ENCODE data around the gene FAM222A. TPM values are rescaled to one million over a fixed set of nuclear protein-coding genes. Genes with fewer than 3 reads are reported as not detected.

FAM222A gene
- total RNA-seq, 1 donor from 2014 or later = 1.5 TPM

GRCh38 chr12:109730306-109731145 lies 16.9 kb downstream of the FAM222A start:
- Mint-ChIP-seq H3K4me1 (ENCODE audit: unreplicated experiment) (peaks cover 14% of the 10 kb centered on the region), H3K9me3 (ENCODE audit: unreplicated experiment) (no peaks in the 10 kb centered on the region), H3K27ac (ENCODE audit: unreplicated experiment) (no peak overlapping the region), H3K27me3 (ENCODE audit: unreplicated experiment) (peaks cover 10% of the 10 kb centered on the region), H3K4me3 (ENCODE audit: unreplicated experiment) (no peak overlapping the region), H3K36me3 (ENCODE audit: unreplicated experiment) (no peaks in the 10 kb centered on the region)
- no peak for DNase-seq (ENCODE audit: extremely low spot score, unreplicated experiment)
- TF ChIP-seq, protein P1, sequence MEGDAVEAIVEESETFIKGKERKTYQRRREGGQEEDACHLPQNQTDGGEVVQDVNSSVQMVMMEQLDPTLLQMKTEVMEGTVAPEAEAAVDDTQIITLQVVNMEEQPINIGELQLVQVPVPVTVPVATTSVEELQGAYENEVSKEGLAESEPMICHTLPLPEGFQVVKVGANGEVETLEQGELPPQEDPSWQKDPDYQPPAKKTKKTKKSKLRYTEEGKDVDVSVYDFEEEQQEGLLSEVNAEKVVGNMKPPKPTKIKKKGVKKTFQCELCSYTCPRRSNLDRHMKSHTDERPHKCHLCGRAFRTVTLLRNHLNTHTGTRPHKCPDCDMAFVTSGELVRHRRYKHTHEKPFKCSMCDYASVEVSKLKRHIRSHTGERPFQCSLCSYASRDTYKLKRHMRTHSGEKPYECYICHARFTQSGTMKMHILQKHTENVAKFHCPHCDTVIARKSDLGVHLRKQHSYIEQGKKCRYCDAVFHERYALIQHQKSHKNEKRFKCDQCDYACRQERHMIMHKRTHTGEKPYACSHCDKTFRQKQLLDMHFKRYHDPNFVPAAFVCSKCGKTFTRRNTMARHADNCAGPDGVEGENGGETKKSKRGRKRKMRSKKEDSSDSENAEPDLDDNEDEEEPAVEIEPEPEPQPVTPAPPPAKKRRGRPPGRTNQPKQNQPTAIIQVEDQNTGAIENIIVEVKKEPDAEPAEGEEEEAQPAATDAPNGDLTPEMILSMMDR (IDR thresholded peaks at IDR 0.05) = no peak

DNA sequence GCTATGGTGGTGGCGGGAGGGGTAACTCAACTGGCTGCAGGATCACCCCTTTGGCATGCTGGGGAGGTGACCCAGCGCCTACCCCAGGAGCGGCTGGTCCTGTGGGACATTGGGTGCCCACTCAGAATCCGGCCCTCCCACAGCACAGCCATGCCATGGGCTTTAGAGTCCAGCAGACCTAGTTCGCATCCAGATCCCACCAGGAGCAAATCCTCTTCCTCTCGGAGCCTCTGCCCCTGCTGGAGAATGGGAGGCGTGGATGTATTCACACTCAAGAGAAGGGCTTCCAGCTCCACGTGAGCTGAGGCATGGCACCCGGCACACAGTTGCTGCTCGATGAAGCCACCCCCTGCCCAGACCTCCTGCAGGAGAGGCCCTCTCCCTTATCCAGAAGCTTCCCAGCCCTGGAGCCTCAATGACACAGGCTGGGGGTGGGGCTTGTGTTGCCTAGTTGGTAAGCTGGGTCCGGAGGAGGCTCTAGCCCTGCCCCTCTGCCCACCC lies 17.7 kb downstream of the FAM222A start:
- no peak for DNase-seq (ENCODE audit: extremely low spot score, unreplicated experiment)
- Mint-ChIP-seq H3K4me1 (ENCODE audit: unreplicated experiment) (peaks cover 14% of the 10 kb centered on the region), H3K36me3 (ENCODE audit: unreplicated experiment) (no peaks in the 10 kb centered on the region)

GRCh38 chr12:109731806-109732205 lies 18.2 kb downstream of the FAM222A start:
- Mint-ChIP-seq H3K4me3 (ENCODE audit: unreplicated experiment) (no peak overlapping the region), H3K9me3 (ENCODE audit: unreplicated experiment) (no peaks in the 10 kb centered on the region), H3K36me3 (ENCODE audit: unreplicated experiment) (no peaks in the 10 kb centered on the region), H3K4me1 (ENCODE audit: unreplicated experiment) (peaks cover 14% of the 10 kb centered on the region), H3K27me3 (ENCODE audit: unreplicated experiment) (peaks cover 11% of the 10 kb centered on the region), H3K27ac (ENCODE audit: unreplicated experiment) (no peak overlapping the region)
- TF ChIP-seq, protein P1 (IDR thresholded peaks at IDR 0.05) = no peak
- DNase-seq (ENCODE audit: extremely low spot score, unreplicated experiment) = no peak

More for the DNA sequence above, 17.7 kb downstream of the FAM222A start:
- no peak overlapping the region for H3K4me3 Mint-ChIP-seq (ENCODE audit: unreplicated experiment)
- H3K9me3 Mint-ChIP-seq (ENCODE audit: unreplicated experiment) = no peaks in the 10 kb centered on the region
- TF ChIP-seq, protein P1 (IDR thresholded peaks at IDR 0.05) = no peak
- no peak overlapping the region for H3K27ac Mint-ChIP-seq (ENCODE audit: unreplicated experiment)
- H3K27me3 Mint-ChIP-seq (ENCODE audit: unreplicated experiment) = peaks cover 11% of the 10 kb centered on the region

DNA sequence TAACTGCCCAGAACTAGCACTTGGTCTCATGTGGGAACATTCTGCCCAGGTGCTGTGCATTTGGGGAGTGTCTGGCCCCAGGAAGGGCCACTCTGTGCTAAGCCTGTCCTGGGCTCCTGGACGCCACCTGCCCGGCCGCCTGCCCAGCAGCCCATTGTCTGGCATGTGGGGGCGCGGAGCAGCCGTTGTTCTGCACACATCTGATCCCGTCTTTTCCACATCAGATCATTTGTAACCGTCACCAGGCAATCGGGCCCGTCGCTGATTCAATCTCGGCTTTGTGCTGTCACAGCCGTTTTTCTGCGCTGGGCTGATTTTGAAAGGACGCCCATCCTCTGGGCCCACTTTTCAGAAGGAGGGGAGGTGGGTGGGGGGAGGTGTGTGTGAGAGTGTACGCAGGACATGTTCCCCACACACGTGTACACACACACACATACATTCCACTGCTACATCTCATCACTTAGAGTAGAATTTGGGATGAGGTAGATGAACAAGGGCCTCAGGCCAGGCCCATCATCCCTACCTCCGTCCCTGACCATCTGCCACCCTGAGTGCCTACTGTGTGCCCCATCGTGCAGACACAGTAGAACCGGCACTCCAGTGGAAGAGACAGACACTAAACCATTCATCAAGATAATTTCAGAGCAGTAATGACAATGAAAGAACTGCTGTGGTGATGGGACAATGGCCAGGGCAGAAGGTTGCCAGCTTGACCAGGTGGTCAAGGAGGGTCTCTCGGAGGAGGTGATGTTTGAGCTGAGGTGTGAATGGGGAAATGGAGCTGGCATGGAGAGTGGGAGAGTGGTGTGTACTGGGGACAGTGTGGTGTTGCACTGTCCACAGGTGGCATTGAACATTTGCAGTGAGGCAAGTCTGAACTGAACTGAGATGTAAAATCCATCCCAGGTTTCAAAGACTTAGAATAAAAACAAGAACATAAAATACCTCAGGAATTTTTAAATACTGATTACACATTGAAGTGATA lies 19.0 kb downstream of the FAM222A start:
- Mint-ChIP-seq H3K27me3 (ENCODE audit: unreplicated experiment) (peaks cover 11% of the 10 kb centered on the region), H3K4me1 (ENCODE audit: unreplicated experiment) (peaks cover 12% of the 10 kb centered on the region), H3K27ac (ENCODE audit: unreplicated experiment) (no peak overlapping the region), H3K4me3 (ENCODE audit: unreplicated experiment) (no peak overlapping the region), H3K36me3 (ENCODE audit: unreplicated experiment) (no peaks in the 10 kb centered on the region), H3K9me3 (ENCODE audit: unreplicated experiment) (no peaks in the 10 kb centered on the region)
- DNase-seq (ENCODE audit: extremely low spot score, unreplicated experiment) = no peak
- TF ChIP-seq, protein P1 (IDR thresholded peaks at IDR 0.05) = no peak
